ENCODE data around the gene TPRN.

Gene TPRN

DNA sequence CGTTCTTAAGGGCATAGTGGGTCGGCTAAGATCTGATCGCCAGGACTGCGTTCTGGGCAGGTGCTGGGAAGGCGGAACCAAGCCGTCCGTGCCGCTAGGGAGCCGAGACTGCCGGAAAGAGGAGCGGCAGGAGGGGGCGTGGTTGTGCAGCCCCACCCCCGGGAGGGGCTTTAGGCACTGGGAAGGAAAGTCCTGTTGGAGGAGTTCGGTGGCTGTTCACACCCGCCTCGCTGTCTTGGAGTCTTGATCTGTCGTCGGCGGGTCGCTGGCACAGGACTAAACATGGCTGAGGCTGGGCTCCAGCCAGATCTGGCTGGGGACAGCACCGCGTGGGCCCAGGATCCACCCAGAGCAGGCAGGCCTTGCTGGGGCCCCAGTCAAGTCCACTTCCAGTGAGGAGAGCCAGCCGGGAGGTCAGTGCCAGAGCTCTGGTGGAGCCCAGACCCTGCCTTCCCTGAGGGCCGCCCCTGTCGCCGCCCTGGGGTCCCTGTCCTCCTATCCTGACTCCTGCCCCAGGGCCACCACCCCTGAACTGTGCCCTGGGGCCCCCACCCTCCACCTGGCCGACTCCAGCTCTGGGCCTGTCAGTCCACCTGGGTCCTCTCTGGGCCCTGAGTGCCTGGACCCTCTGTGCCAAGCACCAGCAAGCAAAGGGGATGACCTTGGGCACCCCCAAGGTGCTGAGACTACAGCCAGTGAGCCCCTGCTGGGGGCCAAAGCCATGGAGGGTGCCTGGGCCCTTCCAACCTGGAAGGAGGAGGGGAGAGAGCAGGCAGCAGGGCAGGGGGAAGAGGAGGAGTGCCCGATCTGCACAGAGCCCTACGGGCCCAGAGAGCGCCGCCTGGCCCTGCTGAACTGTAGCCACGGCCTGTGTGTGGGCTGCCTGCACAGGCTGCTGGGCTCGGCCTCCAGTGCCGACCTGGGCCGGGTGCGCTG is 17.0 kb upstream of the TPRN start:
- TF ChIP-seq, protein P1, sequence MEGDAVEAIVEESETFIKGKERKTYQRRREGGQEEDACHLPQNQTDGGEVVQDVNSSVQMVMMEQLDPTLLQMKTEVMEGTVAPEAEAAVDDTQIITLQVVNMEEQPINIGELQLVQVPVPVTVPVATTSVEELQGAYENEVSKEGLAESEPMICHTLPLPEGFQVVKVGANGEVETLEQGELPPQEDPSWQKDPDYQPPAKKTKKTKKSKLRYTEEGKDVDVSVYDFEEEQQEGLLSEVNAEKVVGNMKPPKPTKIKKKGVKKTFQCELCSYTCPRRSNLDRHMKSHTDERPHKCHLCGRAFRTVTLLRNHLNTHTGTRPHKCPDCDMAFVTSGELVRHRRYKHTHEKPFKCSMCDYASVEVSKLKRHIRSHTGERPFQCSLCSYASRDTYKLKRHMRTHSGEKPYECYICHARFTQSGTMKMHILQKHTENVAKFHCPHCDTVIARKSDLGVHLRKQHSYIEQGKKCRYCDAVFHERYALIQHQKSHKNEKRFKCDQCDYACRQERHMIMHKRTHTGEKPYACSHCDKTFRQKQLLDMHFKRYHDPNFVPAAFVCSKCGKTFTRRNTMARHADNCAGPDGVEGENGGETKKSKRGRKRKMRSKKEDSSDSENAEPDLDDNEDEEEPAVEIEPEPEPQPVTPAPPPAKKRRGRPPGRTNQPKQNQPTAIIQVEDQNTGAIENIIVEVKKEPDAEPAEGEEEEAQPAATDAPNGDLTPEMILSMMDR (IDR thresholded peaks at IDR 0.05; ENCODE audit: low read length, missing control alignments): no peak
- no peak for DNase-seq (ENCODE audit: low read depth)
- no peak overlapping the region for H3K4me3 ChIP-seq (replicated peaks; ENCODE audit: low read depth, low read length)

DNA sequence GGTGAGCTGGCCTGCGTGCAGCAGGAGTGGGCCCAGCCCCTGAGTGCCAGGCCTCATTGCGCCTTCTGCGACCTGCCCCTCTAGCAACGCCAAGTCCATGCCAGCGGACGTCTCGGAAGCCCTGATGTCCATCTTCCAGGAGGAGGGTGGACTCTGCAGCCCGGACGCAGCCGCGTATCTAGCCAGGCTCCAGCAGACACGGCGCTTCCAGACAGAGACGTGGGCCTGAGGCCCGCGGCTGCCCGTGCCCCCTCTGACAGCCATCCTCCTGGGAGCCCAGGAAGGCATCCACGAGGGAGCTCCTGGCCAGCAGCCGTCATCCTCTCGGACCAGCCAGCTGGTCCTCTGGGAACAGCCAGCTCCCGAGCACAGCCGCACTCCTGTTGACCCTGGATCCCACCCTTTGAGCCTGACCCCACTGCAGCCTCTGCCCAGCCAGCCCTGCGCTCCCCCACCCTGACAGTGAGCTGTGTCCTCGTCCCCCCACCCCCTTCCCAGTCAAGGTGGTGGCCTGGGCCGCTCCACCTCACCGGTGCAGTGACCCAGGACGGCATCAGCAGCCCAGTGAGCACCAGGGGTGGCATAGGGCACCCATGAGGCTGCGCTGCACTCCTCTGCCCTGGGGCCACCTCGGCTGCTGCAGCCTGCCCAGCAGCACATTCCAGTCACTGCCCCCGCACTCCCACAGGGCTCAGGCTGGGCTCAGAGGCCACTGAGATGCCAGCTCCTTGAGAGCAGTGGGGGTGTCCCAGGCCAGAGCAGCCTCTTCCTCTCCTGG is 15.8 kb upstream of the TPRN start:
- TF ChIP-seq, protein P1 (IDR thresholded peaks at IDR 0.05; ENCODE audit: low read length, missing control alignments): no peak
- no peak overlapping the region for H3K4me3 ChIP-seq (replicated peaks; ENCODE audit: low read depth, low read length)
- no peak for DNase-seq (ENCODE audit: low read depth)

DNA sequence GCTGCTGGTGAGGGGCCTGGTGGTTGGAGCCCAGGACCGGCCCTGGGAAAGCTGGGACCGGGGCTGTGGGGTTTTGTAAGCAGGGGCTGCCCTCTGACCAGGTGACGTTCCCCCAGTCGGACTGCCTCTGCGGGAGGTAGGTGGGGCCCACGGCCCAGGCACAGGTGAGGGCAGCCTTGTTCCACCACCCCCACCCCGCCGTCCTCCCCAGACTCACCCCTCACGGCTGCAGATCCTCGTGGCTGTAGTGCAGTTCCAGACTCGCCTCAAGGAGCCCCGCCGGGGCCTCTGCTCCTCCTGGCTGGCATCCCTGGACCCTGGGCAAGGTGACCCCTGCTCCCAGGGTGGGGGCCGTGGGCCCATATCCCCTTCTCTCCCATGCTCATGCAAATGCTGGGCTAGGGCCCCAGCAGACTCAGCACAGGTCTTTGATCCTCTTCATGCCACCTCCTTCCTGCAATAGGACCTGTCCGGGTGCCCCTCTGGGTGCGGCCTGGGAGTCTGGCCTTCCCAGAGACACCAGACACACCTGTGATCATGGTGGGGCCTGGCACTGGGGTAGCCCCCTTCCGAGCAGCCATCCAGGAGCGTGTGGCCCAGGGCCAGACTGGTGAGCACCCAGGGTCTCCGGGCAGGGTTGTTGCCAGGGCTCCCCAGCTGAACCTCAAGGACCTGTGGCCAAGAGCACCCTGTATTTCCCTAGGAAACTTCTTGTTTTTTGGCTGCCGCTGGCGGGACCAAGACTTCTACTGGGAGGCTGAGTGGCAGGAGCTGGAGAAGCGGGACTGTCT is 14.8 kb upstream of the TPRN start:
- no peak overlapping the region for H3K4me3 ChIP-seq (replicated peaks; ENCODE audit: low read depth, low read length)
- no peak for DNase-seq (ENCODE audit: low read depth)
- TF ChIP-seq, protein P1 (IDR thresholded peaks at IDR 0.05; ENCODE audit: low read length, missing control alignments): no peak

DNA sequence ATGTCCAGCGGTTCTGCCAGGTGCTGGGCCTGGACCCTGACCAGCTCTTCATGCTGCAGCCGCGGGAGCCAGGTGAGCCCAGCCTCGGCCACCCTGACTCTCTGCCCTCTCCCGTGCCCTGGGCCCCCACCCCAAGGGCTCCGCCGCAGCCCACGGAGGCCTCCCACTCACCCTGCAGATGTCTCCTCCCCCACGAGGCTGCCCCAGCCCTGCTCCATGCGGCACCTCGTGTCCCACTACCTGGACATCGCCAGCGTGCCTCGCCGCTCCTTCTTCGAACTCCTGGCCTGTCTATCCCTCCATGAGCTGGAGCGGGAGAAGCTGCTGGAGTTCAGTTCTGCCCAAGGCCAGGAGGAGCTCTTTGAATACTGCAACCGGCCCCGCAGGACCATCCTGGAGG is 14.1 kb upstream of the TPRN start:
- no peak for DNase-seq (ENCODE audit: low read depth)
- no peak overlapping the region for H3K4me3 ChIP-seq (replicated peaks; ENCODE audit: low read depth, low read length)
- TF ChIP-seq, protein P1 (IDR thresholded peaks at IDR 0.05; ENCODE audit: low read length, missing control alignments): no peak

DNA sequence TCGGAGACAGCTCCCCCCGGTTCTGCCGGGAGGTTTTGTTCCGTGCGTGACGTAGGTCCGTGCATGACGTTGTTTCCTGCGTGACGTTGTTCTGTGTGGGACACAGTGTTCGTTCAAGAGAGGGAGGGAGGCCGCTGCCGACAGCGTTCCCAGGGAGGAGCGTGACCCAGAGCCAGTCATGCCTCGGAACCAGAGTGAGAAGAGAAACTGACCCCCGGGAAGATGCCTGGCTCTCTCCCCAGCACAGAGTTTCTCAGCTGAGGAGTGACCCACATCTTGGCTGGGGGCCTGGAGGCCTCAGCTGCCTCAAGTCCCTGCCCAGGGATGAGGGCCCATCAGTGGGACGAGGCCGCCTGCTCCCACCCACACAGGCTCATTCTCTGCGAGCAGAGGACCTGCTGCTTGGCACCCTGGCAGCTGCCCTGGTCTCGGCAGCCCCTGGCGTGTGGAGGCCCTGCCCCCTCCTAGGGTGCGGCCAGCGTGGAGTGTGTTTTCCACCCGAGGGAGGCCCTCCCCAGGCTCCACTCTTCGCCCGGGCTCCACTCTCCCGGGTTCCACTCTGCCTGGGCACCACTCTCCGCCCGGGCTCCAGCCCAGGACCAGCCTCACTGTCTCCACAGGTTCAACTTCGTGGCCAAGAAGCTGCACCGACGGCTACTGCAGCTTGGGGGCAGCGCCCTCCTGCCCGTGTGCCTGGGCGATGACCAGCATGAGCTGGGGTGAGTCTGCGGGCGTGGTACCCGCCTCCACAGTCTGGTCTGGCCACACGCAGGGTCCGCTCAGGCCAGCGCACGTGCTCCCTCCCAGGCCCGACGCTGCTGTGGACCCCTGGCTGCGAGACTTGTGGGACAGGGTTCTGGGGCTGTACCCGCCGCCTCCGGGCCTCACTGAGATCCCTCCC is 12.9 kb upstream of the TPRN start:
- no peak overlapping the region for H3K4me3 ChIP-seq (replicated peaks; ENCODE audit: low read depth, low read length)
- TF ChIP-seq, protein P1 (IDR thresholded peaks at IDR 0.05; ENCODE audit: low read length, missing control alignments): peak; percentile 10
- no peak for DNase-seq (ENCODE audit: low read depth)

DNA sequence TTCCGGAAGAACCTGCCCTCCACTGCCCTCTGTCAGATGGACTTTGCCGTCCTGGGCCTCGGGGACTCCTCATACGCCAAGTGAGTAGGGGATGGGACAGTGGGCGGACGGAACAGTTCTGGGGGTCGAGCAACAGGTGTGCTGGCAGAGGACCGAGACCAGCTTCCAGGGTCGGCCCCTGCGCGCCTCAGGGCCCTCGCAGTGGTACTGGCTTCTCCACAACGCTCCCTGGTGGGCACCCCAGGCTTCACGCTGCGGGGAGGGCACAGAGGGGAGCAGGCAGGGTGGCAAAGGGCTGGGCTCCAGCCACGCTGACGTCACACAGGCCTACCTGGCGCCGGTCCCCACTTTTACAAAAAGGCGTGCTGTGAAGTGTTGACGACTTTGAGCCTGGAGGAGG is 12.0 kb upstream of the TPRN start:
- no peak for DNase-seq (ENCODE audit: low read depth)
- no peak overlapping the region for H3K4me3 ChIP-seq (replicated peaks; ENCODE audit: low read depth, low read length)
- TF ChIP-seq, protein P1 (IDR thresholded peaks at IDR 0.05; ENCODE audit: low read length, missing control alignments): no peak
